Measurements from ENCODE around the gene PCNX1. TPM values are rescaled to one million over a fixed set of nuclear protein-coding genes. Genes with fewer than 3 reads are reported as not detected.

PCNX1 gene
- total RNA-seq, 2 experiments from 2014 or later: 32.7 to 42.6 TPM

DNA sequence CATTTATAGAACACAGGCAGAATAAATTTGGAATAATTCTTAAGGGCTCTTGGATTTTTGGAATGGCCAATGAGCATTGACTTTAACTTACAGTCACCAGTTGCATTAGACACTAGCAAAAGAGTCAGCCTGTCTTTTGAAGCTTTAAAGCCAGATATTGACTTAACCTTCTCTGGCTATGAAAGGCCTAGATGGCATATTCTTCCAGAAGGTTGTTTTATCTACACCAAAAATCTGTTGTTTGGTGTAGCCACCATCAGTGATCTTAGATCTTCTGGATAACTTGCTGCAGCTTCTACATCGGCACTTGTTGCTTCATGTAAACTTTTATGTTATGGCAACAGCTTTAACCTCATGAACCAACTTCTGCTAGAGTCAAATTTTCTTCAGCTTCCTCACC, 10.4 kb downstream of the PCNX1 start:
- peak overlapping the region; percentile 75 for H3K27ac Mint-ChIP-seq
- no peak for TF ChIP-seq CTCF (IDR thresholded peaks at IDR 0.05)
- H3K36me3 Mint-ChIP-seq (ENCODE audit: low read depth): peaks cover 23% of the 10 kb centered on the region
- intact Hi-C loops (cut with micrococcal nuclease): no loop called here
- peaks cover 3% of the 10 kb centered on the region for H3K9me3 Mint-ChIP-seq
- DNase-seq (no peak), ATAC-seq (no peak)
- H3K4me1 Mint-ChIP-seq (ENCODE audit: low read depth): peaks cover 77% of the 10 kb centered on the region
- ChIA-PET POLR2A (interaction anchor here (0.8 to 1.3 kb wide), 7 partner anchors 9 to 44 kb away, joined by 3 to 7 read pairs (median 3); no protein-coding TSS in a partner anchor), CTCF (interaction anchor here (0.9 to 5.4 kb wide), 6 partner anchors 14 to 100 kb away, joined by 3 to 30 read pairs (median 4); no protein-coding TSS in a partner anchor)
- no peak overlapping the region for H3K4me3 Mint-ChIP-seq
- H3K27me3 Mint-ChIP-seq: no peaks in the 10 kb centered on the region

- peak; percentile 29 for DNase-seq
- no peak for ATAC-seq
- Mint-ChIP-seq H3K36me3 (ENCODE audit: low read depth) (peaks cover 20% of the 10 kb centered on the region), H3K4me1 (ENCODE audit: low read depth) (peaks cover 84% of the 10 kb centered on the region), H3K27me3 (no peaks in the 10 kb centered on the region), H3K9me3 (peaks cover 3% of the 10 kb centered on the region), H3K27ac (peak overlapping the region; percentile 91), H3K4me3 (peak overlapping the region; percentile 43)
- intact Hi-C loops (cut with micrococcal nuclease): no loop called here
- ChIA-PET POLR2A (interaction anchor here (0.8 to 1.4 kb wide), 5 partner anchors 9 to 58 kb away, joined by 3 to 4 read pairs (median 3); partner anchors contain the start of gene PCNX1), CTCF (interaction anchor here (0.6 to 5.4 kb wide), 9 partner anchors 9 to 101 kb away, joined by 3 to 30 read pairs (median 3); partner anchors contain the start of gene PCNX1)
- TF ChIP-seq CTCF (IDR thresholded peaks at IDR 0.05): no peak
These were observed 12.5 kb downstream of the PCNX1 start for GRCh38 chr14:70919774-70920173.

DNA sequence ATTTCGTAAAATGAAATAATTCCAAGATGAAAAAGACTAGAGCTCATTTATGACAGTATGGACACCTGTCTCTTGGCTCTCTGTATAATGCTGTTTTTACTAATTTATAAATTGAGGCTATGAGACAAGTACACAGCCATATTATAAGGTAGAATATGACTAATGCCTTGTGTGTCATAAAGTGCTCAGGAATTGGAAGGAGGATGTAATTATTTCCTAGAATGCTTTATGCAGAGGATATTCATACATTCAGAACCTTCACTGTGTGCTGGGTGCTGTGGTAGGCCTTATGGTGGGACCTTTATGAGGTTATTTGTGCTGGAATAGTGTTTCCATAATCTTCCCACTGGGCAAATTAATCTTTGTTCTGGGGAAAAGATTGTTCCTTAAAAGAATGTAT, 13.3 kb downstream of the PCNX1 start:
- peaks cover 19% of the 10 kb centered on the region for H3K36me3 Mint-ChIP-seq (ENCODE audit: low read depth)
- intact Hi-C loops (cut with micrococcal nuclease): no loop called here
- H3K9me3 Mint-ChIP-seq: peaks cover 3% of the 10 kb centered on the region
- ChIA-PET CTCF (interaction anchor here (1.1 to 5.4 kb wide), 5 partner anchors 10 to 102 kb away, joined by 3 to 30 read pairs (median 3); partner anchors contain the start of gene PCNX1), POLR2A (interaction anchor here (0.7 to 1.4 kb wide), 4 partner anchors 10 to 57 kb away, joined by 3 to 4 read pairs (median 4); no protein-coding TSS in a partner anchor)
- H3K27ac Mint-ChIP-seq: peak overlapping the region; percentile 73
- DNase-seq: no peak
- TF ChIP-seq CTCF (IDR thresholded peaks at IDR 0.05): no peak
- ATAC-seq: peak; percentile 78
- no peaks in the 10 kb centered on the region for H3K27me3 Mint-ChIP-seq
- H3K4me1 Mint-ChIP-seq (ENCODE audit: low read depth): peaks cover 84% of the 10 kb centered on the region
- no peak overlapping the region for H3K4me3 Mint-ChIP-seq

- no peaks in the 10 kb centered on the region for H3K27me3 Mint-ChIP-seq
- POLR2A ChIA-PET: no interaction called here
- H3K4me1 Mint-ChIP-seq (ENCODE audit: low read depth): peaks cover 85% of the 10 kb centered on the region
- intact Hi-C loops (cut with micrococcal nuclease): no loop called here
- DNase-seq (no peak), ATAC-seq (no peak)
- no peak for TF ChIP-seq CTCF (IDR thresholded peaks at IDR 0.05)
- peaks cover 12% of the 10 kb centered on the region for H3K36me3 Mint-ChIP-seq (ENCODE audit: low read depth)
- no peak overlapping the region for H3K27ac Mint-ChIP-seq
- CTCF ChIA-PET: interaction anchor here (5.4 kb wide), 1 partner anchor 33 kb away, joined by 30 read pairs; no protein-coding TSS in a partner anchor
- H3K9me3 Mint-ChIP-seq: no peaks in the 10 kb centered on the region
- H3K4me3 Mint-ChIP-seq: no peak overlapping the region
These were observed 14.4 kb downstream of the PCNX1 start for GRCh38 chr14:70921669-70922068.

DNA sequence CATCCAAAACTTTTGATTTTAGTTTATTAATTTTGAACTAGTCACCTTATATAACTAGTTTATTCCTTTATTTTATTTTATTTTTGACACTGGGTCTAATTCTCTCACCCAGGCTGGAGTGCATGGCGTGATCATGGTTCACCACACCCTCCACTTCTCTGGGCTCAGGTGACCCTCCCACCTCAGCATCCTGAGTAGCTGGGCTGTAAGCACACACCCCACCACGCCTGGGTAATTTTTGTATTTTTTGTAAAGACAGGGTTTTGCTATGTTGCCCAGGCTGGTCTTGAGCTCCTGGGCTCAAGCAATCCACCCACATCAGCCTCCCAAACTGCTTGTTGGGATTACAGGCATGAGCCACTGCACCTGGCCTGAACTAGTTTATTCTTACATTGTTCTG, 17.3 kb downstream of the PCNX1 start:
- no peak for DNase-seq
- H3K9me3 Mint-ChIP-seq: no peaks in the 10 kb centered on the region
- H3K4me1 Mint-ChIP-seq (ENCODE audit: low read depth): peaks cover 72% of the 10 kb centered on the region
- no peak overlapping the region for H3K27ac Mint-ChIP-seq
- no peak for ATAC-seq
- ChIA-PET POLR2A (no interaction called here), CTCF (interaction anchor here (1.0 kb wide), 1 partner anchor 20 kb away, joined by 5 read pairs; no protein-coding TSS in a partner anchor)
- intact Hi-C loops (cut with micrococcal nuclease): no loop called here
- no peak overlapping the region for H3K4me3 Mint-ChIP-seq
- TF ChIP-seq CTCF (IDR thresholded peaks at IDR 0.05): no peak
- H3K27me3 Mint-ChIP-seq: no peaks in the 10 kb centered on the region
- H3K36me3 Mint-ChIP-seq (ENCODE audit: low read depth): no peaks in the 10 kb centered on the region

Measured in activated CD8-positive, alpha-beta T cell treated with anti-CD3 and anti-CD28 coated beads for 36 hours (primary cell).